GM12874 (cell line): ENCODE results near the gene KDSR.

Source experiments
- CTCF ChIP-seq: IDR thresholded peaks from 2 replicates; pipeline ENCODE4 v1.5.1; 2011; ENCODE audit warnings: low read depth, mild to moderate bottlenecking, control low read depth, low read length, moderate library complexity; ENCODE audit not compliant: insufficient read depth

Gene KDSR

DNA sequence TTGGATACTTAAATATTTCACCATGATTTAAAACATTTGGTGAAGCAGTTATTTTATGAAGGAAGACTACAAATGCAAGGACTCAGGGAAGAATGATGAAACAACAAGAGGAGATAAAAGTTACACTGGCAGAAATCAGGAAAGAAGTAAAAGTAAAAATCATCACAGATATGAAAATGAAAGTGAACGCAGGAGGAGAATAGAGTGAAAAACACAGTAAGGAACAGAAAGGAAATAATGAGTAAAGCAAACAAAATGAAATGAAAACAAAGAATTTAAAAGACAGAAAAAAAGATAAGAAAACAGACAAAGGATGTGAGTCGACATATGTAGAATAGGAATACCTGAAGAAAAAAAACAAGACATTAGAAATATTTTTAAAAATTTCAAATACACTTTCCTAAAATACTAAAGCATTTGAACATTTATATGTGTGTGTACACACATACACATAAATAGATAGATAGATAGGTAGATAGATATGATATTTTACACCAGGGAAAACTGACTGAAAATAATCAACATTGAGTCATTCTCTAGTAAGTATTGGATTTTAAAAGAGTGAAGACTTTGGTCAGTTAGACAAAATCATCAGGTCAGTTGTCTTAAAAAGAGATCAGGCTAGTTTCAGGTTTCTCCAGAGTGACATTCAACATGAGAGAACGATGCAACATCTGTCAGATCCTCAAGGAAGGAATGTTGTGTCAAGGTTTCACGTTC is 12.1 kb upstream of the KDSR start:
- TF ChIP-seq CTCF: no peak

DNA sequence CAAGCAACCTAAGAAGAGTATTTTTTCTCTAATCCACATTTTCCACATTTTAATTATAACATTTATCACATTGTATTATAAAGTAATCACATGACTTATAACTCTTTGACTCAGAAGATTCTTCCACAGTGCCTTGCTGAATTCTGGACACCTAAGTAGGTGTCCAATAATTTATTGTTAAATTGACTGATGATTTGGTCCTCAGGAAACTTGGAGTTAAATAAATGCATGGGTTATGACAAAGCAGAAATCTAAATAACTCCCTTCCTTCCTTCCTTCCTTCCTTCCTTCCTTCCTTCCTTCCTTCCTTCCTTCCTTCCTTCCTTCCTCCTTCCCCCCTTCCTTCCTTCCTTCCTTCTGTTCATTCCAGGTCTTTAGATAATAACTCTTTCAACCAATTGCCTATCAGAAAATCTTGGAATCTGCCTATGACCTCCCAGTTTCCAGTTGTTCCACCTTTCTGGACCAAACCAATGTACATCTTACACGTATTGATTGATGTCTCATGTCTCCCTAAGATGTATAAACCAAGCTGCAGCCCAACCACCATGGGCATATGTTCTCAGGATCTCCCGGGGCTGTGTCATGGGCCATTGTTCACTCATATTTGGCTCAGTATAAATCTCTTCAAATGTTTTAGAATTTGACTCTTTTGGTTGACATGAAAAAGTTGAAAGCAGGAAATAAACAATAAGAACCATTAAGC is 10.4 kb upstream of the KDSR start:
- no peak for TF ChIP-seq CTCF

DNA sequence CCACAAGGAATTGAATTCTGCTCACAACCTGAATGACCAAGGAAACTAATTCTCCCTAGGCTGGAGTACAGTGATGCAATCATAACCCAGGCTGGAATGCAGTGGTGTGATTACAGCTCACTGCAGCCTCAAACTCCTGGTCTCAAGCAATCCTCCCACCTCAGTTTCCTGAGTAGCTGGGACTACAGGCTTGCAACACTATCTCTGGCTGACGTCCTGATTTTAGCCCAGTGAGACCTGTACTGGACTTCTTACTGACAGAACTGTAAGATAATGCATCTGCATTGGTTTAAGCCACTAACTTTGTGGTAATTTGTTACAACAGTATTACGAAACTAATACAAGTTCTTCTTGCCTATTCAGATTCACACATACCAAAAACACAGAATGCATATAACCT is 9.5 kb upstream of the KDSR start:
- TF ChIP-seq CTCF: no peak

DNA sequence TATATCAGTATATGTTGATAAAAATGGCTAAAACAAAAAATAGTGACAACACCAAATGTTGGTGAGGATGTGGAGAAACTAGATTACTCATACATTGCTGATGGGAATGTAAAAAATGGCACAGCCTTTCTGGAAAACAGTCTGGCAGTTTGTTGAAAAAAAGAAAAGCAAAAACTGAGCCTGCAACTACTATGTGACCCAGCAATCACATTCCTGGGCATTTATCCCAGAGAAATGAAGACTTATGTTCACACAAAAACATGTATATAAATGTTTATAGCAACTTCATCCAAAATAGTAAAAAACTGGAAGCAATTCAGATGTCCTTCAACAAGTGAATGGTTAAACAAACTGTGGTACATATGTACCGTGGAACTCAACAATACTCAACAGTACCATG is 7.5 kb upstream of the KDSR start:
- TF ChIP-seq CTCF: no peak

DNA sequence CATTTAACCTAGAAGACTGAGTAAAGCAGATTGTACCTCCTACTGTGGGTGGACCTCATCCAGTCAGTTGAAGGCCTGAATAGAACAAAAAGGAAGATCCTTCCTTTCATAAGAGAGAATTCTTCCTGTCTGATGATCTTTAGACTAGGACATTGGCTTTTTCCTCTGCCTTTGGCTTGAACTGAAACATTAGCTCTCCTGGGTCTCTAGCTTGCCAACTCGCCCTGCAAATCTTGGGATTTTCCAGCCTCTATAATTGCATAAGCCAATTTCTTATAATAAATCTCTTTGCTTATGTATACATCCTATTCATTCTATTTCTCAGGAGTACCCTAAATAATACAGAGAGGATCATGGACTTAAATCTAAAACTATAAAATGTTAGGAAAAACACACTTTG is 6.2 kb upstream of the KDSR start:
- no peak for TF ChIP-seq CTCF

- TF ChIP-seq CTCF: no peak
These were observed 1.6 kb upstream of the KDSR start for GRCh38 chr18:63368611-63369010.

GRCh38 chr18:63366213-63367052 is 573 bp downstream of the KDSR start:
- TF ChIP-seq CTCF: no peak
